Loucy (cell line): Measurements from ENCODE around the gene UQCR10.

Experiments used
- H2AFZ ChIP-seq: fragments of 200-600 bp; sonication (generic); 2 replicates; pipeline ENCODE4 v1.6.0; 2016; ENCODE audit warnings: antibody characterized with exemption, mild to moderate bottlenecking, low read length, moderate library complexity
- H3F3A ChIP-seq: fragments of 200-600 bp; 2 replicates; pipeline ENCODE4 v1.6.0; 2016; ENCODE audit warnings: antibody characterized with exemption, low read depth, mild to moderate bottlenecking
- H3K27me3 ChIP-seq: fragments of 200-600 bp; sonication (generic); 2 replicates; pipeline ENCODE4 v1.6.1; 2014; ENCODE audit warnings: low read length, mild to moderate bottlenecking; ENCODE audit not compliant: insufficient read depth, poor library complexity, severe bottlenecking
- H3K36me3 ChIP-seq: fragments of 200-600 bp; sonication (generic); 2 replicates; pipeline ENCODE4 v1.6.1; 2016; ENCODE audit warnings: low read length; ENCODE audit not compliant: insufficient read depth
- H3K4me1 ChIP-seq: fragments of 200-600 bp; sonication (generic); 2 replicates; pipeline ENCODE4 v1.5.1; 2014; ENCODE audit warnings: low read length, mild to moderate bottlenecking; ENCODE audit not compliant: insufficient read depth, poor library complexity, severe bottlenecking
- H3K4me2 ChIP-seq: fragments of 200-600 bp; sonication (generic); 2 replicates; pipeline ENCODE4 v1.6.0; 2014; ENCODE audit warnings: antibody characterized with exemption, low read length, low read depth, mild to moderate bottlenecking; ENCODE audit not compliant: poor library complexity, severe bottlenecking
- H3K4me3 ChIP-seq: fragments of 200-600 bp; sonication (generic); 2 replicates; pipeline ENCODE4 v1.5.1; 2014; ENCODE audit warnings: low read length, mild to moderate bottlenecking, mixed read lengths; ENCODE audit not compliant: poor library complexity, severe bottlenecking
- H3K79me2 ChIP-seq: fragments of 200-600 bp; sonication (generic); 2 replicates; pipeline ENCODE4 v1.6.1; 2014; ENCODE audit warnings: low read length; ENCODE audit not compliant: insufficient read depth
- H3K9ac ChIP-seq: fragments of 200-600 bp; sonication (generic); 2 replicates; pipeline ENCODE4 v1.6.0; 2014; ENCODE audit warnings: mild to moderate bottlenecking, low read depth, low read length, moderate library complexity; ENCODE audit not compliant: poor library complexity, severe bottlenecking
- H3K9me2 ChIP-seq: fragments of 200-600 bp; sonication (generic); replicated peaks from 2 replicates; pipeline ENCODE4 v1.6.1; 2016; ENCODE audit warnings: low read depth, low read length, mixed read lengths
- H3K9me3 ChIP-seq: fragments of 200-600 bp; sonication (generic); 2 replicates; pipeline ENCODE4 v1.6.1; 2014; ENCODE audit warnings: mild to moderate bottlenecking, antibody characterized with exemption, low read length, low read depth; ENCODE audit not compliant: insufficient read depth
- H4K20me1 ChIP-seq: fragments of 200-600 bp; sonication (generic); 2 replicates; pipeline ENCODE4 v1.6.0; 2014; ENCODE audit warnings: antibody characterized with exemption, low read length, mild to moderate bottlenecking; ENCODE audit not compliant: insufficient read depth, poor library complexity, severe bottlenecking
- EZH2phosphoT487 ChIP-seq: fragments of 200-600 bp; IDR thresholded peaks from 2 replicates; pipeline ENCODE4 v1.6.1; 2018; ENCODE audit warnings: antibody characterized with exemption, mild to moderate bottlenecking, moderate library complexity, borderline replicate concordance
- TF ChIP-seq, protein P1 (sequence below): fragments of 200-600 bp; sonication (generic); conservative IDR thresholded peaks from 2 replicates; pipeline ENCODE4 v1.5.1; 2014; ENCODE audit warnings: mild to moderate bottlenecking, antibody characterized with exemption, low read length

The UQCR10 gene

DNA sequence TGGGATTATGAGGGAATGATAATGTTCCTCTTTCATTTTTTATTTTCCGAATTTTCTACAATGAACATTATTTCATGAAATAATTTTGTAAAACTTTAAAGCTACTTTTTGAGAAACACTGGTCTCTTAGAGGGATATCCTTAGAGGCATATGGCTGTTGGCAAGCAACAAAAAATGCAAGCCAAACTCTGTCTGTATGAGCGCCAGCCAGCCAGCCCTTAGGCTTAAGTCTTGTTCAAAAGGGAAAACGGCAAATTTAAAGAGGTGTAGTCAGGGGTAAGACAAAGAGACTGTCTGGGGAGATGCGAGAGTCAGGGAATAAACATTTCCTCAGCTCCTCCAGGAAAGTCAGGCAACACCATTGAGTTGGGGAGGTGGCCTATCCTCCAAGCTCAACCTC is 48.4 kb downstream of the UQCR10 start:
- Histone ChIP-seq H3K9me2 (no peaks in the 10 kb centered on the region), H4K20me1 (no peaks in the 10 kb centered on the region), H3F3A (no peaks in the 10 kb centered on the region), H3K9me3 (no peaks in the 10 kb centered on the region), H3K79me2 (no peaks in the 10 kb centered on the region), H3K4me2 (no peak overlapping the region), H3K4me1 (no peaks in the 10 kb centered on the region), H3K4me3 (no peak overlapping the region), H2AFZ (no peak overlapping the region), H3K27me3 (no peaks in the 10 kb centered on the region), H3K36me3 (peaks cover 41% of the 10 kb centered on the region; the same call in 1 of the 2 replicates), H3K9ac (no peak overlapping the region)
- no peak for TF ChIP-seq EZH2phosphoT487
- TF ChIP-seq, protein P1, sequence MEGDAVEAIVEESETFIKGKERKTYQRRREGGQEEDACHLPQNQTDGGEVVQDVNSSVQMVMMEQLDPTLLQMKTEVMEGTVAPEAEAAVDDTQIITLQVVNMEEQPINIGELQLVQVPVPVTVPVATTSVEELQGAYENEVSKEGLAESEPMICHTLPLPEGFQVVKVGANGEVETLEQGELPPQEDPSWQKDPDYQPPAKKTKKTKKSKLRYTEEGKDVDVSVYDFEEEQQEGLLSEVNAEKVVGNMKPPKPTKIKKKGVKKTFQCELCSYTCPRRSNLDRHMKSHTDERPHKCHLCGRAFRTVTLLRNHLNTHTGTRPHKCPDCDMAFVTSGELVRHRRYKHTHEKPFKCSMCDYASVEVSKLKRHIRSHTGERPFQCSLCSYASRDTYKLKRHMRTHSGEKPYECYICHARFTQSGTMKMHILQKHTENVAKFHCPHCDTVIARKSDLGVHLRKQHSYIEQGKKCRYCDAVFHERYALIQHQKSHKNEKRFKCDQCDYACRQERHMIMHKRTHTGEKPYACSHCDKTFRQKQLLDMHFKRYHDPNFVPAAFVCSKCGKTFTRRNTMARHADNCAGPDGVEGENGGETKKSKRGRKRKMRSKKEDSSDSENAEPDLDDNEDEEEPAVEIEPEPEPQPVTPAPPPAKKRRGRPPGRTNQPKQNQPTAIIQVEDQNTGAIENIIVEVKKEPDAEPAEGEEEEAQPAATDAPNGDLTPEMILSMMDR: no peak

DNA sequence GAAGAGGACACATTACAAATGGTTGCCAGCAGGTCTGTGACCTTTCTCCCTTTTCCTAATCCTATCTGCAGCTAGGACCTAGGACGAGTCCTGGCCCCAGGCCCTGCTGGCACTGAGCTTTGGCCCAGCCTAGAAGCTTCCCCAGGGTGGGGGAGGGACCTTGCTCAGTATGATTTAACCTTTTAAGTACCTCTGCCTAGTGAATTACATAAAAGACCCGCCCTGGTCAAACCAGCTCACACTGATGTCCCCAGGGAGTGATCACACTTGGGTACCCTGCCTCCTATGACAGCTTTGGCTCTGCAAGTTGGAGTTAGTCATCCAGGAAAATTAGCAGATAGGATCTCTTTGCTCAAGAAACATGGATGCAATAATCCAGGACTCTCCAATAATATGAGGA is 49.0 kb downstream of the UQCR10 start:
- no peaks in the 10 kb centered on the region for H3K27me3 ChIP-seq
- H3K36me3 ChIP-seq: peaks cover 46% of the 10 kb centered on the region; the same call in 1 of the 2 replicates
- H3K9me3 ChIP-seq: no peaks in the 10 kb centered on the region
- H3F3A ChIP-seq: no peaks in the 10 kb centered on the region
- no peaks in the 10 kb centered on the region for H3K4me1 ChIP-seq
- H3K4me2 ChIP-seq: no peak overlapping the region
- no peak overlapping the region for H3K4me3 ChIP-seq
- H3K79me2 ChIP-seq: no peaks in the 10 kb centered on the region
- no peak overlapping the region for H3K9ac ChIP-seq
- H4K20me1 ChIP-seq: no peaks in the 10 kb centered on the region
- no peak overlapping the region for H2AFZ ChIP-seq
- TF ChIP-seq, protein P1: no peak
- no peak for TF ChIP-seq EZH2phosphoT487
- H3K9me2 ChIP-seq: no peaks in the 10 kb centered on the region

DNA sequence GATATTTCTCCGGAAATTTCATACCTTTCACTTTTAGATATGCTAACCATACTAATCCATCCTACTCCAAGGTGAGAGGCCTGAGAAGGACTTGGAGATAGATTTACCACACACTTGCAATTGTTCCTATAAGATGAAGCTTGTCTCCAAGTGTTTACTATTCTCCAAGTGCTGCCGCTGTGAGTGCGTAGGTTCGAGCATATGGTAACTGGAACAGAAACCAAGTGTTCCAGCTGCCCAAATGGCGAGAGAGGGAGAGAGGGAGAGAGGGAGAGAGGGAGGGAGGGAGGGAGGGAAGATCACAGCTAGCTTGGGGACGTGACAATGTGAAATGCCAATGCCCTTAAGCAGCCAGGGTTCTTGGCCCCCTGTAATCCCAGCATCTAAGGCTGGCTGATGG is 49.4 kb downstream of the UQCR10 start:
- H3K4me3 ChIP-seq: no peak overlapping the region

More for the DNA sequence above, 49.4 kb downstream of the UQCR10 start:
- Histone ChIP-seq H3K79me2 (no peaks in the 10 kb centered on the region), H3K9ac (no peak overlapping the region), H3K27me3 (no peaks in the 10 kb centered on the region), H3K36me3 (peaks cover 46% of the 10 kb centered on the region; the same call in 1 of the 2 replicates), H4K20me1 (no peaks in the 10 kb centered on the region), H3K9me3 (no peaks in the 10 kb centered on the region), H3K4me2 (no peak overlapping the region), H3K9me2 (no peaks in the 10 kb centered on the region), H2AFZ (no peak overlapping the region), H3F3A (no peaks in the 10 kb centered on the region), H3K4me1 (no peaks in the 10 kb centered on the region)
- no peak for TF ChIP-seq EZH2phosphoT487
- TF ChIP-seq, protein P1: no peak
